PC-3 (cell line): ENCODE data around the gene VAPB.

Experiments
- CTCF ChIP-seq: fragments of 300-600 bp; sonication (generic); conservative IDR thresholded peaks from 2 replicates; pipeline ENCODE4 v1.5.1; 2017; ENCODE audit warnings: antibody characterized with exemption, low read depth, mild to moderate bottlenecking, low read length
- EZH2 ChIP-seq: fragments of 300-600 bp; sonication (generic); IDR thresholded peaks from one replicate; pipeline ENCODE4 v1.6.1; 2017; ENCODE audit warnings: antibody characterized with exemption, mild to moderate bottlenecking, low read length; ENCODE audit not compliant: unreplicated experiment

- TF ChIP-seq CTCF, result no peak
- no peak for TF ChIP-seq EZH2
These were observed 48.2 kb upstream of the VAPB start for GRCh38 chr20:58340853-58341252.
